GM06990 (cell line): ENCODE data around the gene LHFPL6.

Experiments
- DNase-seq: peaks from one replicate; pipeline ENCODE4 v3.0.0-alpha.2; 2011; ENCODE audit not compliant: insufficient read length; ENCODE audit errors: extremely low read depth
- H3K27me3 ChIP-seq: replicated peaks from 2 replicates; pipeline ENCODE4 v1.6.0; 2011; ENCODE audit warnings: low read length; ENCODE audit not compliant: control insufficient read depth, insufficient read depth
- H3K36me3 ChIP-seq: 2 replicates; pipeline ENCODE4 v1.5.1; 2011; ENCODE audit warnings: low read length; ENCODE audit not compliant: control insufficient read depth, insufficient read depth
- H3K4me3 ChIP-seq: replicated peaks from 2 replicates; pipeline ENCODE4 v1.5.1; 2011; ENCODE audit warnings: low read depth, mild to moderate bottlenecking, control low read depth, low read length
- TF ChIP-seq, protein P1 (sequence below): IDR thresholded peaks from 2 replicates; pipeline ENCODE4 v1.5.1; 2011; ENCODE audit warnings: low read length, control low read depth, mild to moderate bottlenecking, inconsistent platforms; ENCODE audit not compliant: insufficient read depth, poor library complexity, severe bottlenecking

LHFPL6 gene

DNA sequence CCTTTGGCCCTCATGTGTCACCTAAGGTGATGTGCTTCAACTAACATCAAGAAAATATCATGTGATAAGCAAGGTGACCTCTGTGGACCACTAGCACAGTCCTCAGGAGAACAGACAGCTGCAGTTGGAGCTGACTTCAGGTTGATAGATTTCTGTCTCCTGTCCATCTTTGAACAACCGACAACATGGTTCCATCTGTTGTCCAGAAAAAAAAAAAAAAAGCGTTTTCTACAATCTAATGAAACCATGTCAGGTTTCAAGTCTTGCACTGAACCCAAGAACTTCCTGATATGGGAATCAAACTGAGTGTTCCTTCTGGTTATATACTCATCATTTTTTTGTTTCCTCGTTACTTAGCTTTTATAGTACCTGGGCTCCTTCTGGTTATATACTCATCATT lies 75.7 kb downstream of the LHFPL6 start:
- no peak overlapping the region for H3K4me3 ChIP-seq
- H3K27me3 ChIP-seq, result no peaks in the 10 kb centered on the region; the same call in 1 of the 2 replicates
- DNase-seq, result no peak
- TF ChIP-seq, protein P1, sequence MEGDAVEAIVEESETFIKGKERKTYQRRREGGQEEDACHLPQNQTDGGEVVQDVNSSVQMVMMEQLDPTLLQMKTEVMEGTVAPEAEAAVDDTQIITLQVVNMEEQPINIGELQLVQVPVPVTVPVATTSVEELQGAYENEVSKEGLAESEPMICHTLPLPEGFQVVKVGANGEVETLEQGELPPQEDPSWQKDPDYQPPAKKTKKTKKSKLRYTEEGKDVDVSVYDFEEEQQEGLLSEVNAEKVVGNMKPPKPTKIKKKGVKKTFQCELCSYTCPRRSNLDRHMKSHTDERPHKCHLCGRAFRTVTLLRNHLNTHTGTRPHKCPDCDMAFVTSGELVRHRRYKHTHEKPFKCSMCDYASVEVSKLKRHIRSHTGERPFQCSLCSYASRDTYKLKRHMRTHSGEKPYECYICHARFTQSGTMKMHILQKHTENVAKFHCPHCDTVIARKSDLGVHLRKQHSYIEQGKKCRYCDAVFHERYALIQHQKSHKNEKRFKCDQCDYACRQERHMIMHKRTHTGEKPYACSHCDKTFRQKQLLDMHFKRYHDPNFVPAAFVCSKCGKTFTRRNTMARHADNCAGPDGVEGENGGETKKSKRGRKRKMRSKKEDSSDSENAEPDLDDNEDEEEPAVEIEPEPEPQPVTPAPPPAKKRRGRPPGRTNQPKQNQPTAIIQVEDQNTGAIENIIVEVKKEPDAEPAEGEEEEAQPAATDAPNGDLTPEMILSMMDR, result no peak
- H3K36me3 ChIP-seq, result no peaks in the 10 kb centered on the region

DNA sequence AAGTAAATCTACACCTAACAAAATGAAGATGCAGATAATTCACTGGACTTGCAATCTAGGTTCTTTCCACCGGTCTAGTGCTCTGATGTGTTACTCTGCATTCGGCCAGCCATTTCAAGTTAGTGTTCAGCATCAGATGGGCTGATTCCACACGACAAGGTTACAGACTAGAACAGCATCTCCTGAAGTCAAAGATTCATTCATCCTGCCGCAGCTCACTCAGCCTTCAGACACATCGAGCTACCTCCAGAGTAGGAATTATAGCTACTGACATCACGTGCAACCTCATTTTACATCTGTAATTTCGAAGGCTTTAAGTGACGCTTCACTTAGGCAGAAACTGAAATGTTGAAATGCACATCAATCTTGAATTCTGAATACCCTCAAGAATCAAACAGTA lies 76.5 kb downstream of the LHFPL6 start:
- TF ChIP-seq, protein P1, result no peak
- Histone ChIP-seq H3K27me3 (no peaks in the 10 kb centered on the region; the same call in 1 of the 2 replicates), H3K4me3 (no peak overlapping the region), H3K36me3 (no peaks in the 10 kb centered on the region)
- no peak for DNase-seq

DNA sequence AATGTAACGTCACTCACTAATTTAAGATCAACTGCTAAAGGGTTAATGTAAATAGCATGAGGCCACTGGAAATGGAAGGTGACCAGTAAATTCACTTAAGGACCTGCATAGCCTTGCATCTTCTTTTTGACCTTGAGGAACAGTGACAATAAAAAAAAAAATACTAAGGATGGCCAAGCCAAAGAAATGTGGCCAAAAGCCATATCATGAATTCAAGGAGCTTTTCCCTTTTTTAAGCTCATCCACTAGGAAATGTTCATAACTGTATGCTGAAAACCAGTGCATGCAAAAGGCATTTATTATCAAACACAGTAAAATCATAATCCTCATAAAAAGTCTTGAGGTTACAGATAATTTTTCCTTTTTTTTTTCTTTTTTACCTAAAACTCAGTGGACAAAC lies 77.5 kb downstream of the LHFPL6 start:
- no peaks in the 10 kb centered on the region for H3K36me3 ChIP-seq
- H3K4me3 ChIP-seq, result no peak overlapping the region
- DNase-seq, result no peak
- TF ChIP-seq, protein P1, result no peak
- H3K27me3 ChIP-seq, result no peaks in the 10 kb centered on the region; the same call in 1 of the 2 replicates

DNA sequence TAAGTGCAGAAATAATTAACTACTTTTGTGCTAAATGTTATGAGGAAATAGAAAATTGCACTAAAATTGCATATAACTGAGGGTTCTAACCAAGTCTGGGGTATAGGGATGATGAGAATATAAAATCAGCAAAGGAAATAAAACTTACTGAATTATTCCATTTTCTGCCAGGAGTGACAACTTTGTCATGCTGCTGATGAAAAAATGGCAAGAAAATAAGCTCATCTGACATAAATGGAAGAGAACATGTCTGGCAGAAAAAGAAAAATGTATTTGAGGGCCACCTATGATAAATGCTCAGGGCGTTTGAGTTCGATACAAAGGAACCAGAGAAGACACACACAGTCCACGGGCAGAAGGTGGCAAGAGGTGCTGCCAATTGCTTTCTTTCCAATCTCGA lies 78.2 kb downstream of the LHFPL6 start:
- TF ChIP-seq, protein P1, result no peak
- H3K4me3 ChIP-seq, result no peak overlapping the region
- no peak for DNase-seq
- no peaks in the 10 kb centered on the region; the same call in 1 of the 2 replicates for H3K27me3 ChIP-seq
- H3K36me3 ChIP-seq, result no peaks in the 10 kb centered on the region

DNA sequence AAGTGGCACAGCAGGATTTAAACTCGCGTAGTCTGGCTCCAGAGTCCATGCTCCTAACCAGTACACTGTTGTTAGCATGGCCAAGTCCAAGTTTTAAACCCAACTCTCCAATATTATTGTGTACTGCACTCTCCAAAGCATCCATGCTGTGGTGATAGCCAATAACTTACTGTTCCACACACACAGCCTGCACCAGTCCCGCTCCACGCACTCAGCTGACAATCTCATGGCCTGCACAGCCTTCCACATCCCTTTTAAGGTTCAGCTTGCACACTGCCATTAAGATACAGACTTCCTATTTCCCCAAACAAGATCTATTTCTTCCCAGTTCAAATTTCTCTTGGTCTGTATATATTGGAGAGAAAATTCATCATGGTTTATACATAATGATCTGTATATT lies 80.7 kb downstream of the LHFPL6 start:
- Histone ChIP-seq H3K36me3 (no peaks in the 10 kb centered on the region), H3K27me3 (no peaks in the 10 kb centered on the region; the same call in 1 of the 2 replicates), H3K4me3 (no peak overlapping the region)
- TF ChIP-seq, protein P1, result no peak
- DNase-seq, result no peak

DNA sequence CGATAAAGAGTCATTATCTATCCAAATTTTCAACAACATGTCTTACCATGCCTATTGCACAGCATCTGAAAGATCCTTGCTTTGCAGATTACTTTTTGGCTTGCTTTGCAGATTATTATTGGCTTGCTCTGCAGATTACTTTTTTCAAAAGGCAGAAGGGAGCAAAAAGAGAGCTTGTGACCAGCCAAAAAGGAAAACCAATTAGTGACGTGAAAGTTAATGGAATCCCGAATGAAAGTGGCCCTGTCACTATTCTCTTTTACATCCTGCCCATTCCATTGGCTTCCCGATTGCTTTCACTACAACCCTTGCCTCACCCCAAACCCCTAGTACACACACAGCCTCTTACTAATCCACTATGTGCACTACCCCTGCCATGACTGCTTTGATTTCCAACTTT lies 81.3 kb downstream of the LHFPL6 start:
- TF ChIP-seq, protein P1, result no peak
- Histone ChIP-seq H3K36me3 (no peaks in the 10 kb centered on the region), H3K4me3 (no peak overlapping the region), H3K27me3 (no peaks in the 10 kb centered on the region; the same call in 1 of the 2 replicates)
- DNase-seq, result no peak
